Ammon's horn (tissue), 1 donor: ENCODE data around the gene PPP1R9A.
A peak's percentile ranks its signal among the peaks of the same experiment; 100 is the strongest.

ENCODE experiments used
- DNase-seq: peaks from one replicate; pipeline ENCODE4 v3.0.0-alpha.2; 2016; ENCODE audit warnings: low spot score

Gene PPP1R9A

DNA sequence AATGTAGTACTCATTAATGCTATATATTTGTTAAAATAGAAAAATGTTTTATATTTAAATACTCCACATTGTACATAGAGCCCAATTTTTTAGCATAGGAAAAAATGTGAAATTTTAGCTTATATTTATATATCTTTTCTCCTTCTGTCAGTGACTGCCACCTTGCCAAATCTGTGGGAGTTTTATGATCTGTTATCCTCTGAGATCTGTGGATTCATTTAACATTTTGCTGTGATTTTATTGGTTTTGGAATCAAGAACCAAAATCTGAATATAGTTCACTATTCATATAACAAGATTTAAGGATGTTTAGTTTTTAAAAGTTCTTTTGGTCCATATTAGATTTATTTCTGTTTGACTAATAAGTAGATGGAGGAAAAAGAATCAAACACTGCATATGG lies 127.9 kb downstream of the PPP1R9A start:
- no peak for DNase-seq

DNA sequence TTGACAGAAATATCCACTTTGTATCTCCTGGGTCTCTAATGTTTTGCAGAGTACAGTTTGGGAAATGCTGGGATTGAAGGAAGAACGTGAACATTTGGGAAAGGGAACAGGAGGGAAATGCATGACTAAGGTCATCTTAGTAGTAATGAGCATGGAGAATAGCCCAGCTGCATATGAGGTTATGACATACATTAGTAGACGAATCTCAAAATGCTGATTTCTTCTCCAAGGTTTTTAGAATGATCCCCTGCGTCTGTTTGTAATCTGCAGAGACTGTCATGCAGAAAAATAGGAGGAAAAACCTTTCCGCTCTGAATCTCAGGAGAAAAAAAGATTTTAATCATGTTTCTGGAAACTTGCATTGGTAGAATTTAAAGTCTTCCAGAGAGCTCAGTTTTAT lies 133.6 kb downstream of the PPP1R9A start:
- DNase-seq: no peak

DNA sequence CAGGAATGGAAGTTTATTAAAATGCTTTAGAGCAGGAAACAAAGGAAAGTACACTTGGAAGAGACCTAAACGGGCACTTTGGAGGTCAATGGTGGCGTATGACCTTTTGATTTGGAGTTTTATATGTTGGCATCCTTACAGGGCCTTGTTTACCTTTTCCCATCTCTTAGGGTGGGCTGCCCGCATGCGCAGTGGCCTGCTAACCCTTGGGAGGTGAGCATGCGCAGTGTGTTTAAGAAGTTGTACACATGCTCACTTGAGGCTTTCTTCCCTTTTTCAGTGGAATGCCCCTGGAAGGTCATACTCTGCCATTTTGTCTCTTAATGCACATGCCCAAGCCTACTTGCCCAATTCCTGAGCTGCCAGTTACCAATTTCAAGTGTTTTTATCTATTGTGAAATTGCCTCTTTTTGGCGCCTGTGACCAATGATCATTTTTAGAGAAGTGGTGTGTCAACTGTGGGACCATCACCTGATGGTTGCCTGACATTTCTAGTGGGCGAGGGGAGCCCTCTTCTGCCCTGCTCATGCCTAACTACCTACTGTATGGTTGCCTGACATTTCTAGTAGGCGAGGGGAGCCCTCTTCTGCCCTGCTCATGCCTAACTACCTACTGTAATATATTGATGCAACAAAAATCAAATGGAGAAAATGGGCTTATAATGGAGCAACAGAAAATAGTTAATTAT lies 138.0 kb downstream of the PPP1R9A start:
- peak; percentile 58 for DNase-seq

DNA sequence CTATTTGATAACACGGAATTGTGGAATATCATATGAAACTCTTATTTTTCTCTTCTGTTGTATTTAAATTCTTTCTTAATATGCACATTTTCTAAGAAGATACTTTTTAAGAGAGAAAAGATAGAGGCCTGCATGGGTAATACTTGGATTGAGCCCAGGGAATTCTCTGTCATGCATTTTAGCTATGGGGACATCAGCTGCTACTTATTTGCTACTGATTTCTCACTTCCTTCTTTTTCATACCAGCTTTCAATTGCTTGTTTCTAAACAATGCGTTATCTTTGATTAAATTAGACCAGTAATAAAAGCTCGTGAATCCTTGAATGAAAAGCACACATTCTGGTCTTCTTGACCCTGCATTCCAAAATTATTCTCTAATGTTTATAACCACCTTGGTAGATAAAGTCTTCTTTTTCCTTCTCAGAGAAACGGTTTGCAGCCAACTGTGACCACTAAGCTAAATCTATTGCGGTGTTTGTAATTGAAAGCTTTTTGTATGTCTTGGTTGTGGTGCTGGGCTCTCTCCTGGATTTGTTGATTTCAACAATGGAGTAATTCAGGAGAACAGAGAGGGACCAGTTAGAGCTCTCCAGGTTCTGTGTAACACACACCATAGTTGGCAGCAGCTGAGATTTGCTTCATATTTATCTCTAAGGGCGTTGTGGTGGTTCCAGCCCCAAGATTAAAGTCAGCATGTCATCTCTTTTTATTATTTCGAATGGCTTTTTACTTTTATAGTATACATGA lies 139.3 kb downstream of the PPP1R9A start:
- DNase-seq: peak; percentile 71

DNA sequence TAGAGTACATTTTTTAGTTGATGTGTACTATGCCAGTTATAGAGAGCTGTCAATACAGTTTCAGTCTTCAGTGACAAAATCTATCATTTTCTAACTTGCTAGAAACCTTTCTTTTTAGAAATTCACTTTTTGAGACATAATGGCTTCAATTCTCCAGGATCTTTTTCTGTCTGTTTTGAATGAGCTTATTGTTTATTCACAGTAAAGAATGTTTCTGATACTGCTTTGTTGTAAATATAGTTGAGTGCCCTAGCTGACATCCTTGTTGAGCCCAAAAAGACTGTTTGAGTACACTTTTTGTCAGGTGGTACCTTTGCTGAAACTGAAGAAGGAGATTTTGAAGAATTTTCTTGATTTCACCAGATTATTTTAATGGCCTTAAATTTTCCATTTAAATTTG lies 139.9 kb downstream of the PPP1R9A start:
- DNase-seq: no peak

DNA sequence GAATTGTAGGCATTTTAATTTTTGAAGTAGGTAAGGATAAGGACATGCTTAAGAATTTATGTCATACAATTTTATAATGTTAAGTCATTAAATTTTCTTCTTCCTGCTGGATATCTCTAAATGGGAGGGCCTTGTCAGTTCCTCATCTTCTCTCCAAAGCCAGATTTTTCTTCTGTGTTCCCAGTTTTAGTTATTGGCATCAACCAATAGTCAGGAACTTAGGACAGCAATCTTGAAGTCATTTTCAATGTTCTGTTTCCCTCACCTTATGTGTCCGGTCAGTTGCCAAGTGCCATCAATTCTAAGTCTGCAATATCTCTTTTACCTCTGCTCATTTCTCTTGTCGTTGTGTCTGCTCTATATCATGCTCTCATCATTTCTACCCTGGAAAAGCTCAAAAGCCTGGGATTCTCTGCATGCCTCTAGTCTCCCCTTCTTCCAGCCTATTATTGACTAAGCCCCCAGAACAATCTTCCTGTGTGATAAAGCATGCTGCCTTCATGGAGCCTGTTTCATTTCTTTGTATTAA lies 145.2 kb downstream of the PPP1R9A start:
- DNase-seq: no peak

GRCh38 chr7:95054386-95054785 lies 147.0 kb downstream of the PPP1R9A start:
- DNase-seq: no peak

DNA sequence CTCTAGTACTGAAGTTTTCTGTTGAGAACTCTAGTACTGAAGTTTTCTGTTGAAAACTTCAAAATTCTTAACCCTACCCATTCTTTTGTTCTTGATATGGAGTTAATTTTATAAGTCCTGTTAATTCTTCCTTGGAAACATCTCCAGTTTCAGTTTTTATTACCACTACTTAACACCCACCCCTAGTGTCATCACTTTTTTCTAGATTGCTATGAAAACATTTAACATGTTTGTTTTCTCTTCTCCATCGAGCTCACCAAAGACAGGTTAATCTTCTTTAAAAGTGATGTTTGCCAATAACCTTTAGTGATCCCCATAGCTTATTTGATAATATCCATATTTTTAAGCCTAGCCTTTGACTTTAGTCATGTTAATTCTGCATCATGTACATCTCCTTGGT lies 147.9 kb downstream of the PPP1R9A start:
- no peak for DNase-seq

DNA sequence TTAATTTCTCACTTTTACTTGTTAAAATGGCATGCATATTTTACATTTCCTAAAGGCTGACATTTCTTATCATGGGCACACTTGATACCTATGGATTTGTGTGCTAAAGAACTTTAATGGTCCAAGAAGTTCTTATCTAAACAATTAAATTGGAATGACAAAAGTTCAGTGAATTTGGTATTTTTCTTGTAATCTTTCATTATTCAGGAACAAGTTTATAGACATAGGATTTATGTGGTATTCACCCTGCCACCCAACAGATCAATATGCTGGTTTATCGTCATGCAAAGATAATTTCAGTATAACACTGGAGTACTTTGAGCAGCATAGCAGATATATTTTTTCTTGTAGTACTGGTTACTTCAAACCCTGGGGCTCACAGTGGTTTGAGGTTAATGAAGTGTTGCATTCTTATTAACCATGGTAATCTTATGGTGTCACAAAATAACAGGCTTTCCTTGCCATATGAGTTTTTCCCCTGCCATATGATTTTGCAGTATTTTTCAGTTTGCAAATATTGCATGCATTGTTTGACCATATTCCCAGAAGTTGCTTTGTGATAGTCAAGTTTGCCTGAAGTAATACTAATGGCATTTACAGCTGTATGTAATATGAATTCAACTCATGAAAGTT lies 148.8 kb downstream of the PPP1R9A start:
- no peak for DNase-seq

GRCh38 chr7:95056901-95057300 lies 149.5 kb downstream of the PPP1R9A start:
- no peak for DNase-seq

DNA sequence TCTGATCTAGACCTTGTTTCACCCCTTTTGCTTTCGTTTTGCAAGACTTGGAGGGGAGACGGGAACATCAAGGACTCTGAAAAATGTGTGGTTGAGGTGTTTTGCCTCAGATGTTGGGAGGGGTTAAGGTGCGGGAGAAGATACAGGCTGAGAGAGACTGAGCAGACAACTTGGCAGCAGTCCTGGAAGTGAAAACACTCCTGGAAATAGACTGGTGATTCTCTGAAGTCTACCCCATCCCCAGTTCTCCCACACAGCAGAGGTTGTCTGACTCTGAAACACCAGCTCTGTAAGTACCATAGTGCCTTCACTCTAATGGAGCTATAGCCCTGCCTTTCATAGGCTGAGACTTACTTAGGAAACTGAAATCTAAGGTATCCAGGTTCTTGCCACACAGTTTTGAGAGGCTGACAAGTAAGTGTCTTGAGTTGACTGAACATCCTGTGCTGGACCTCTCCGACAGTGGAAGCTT lies 152.5 kb downstream of the PPP1R9A start:
- DNase-seq: no peak

- DNase-seq: peak; percentile 41
Measured at GRCh38 chr7:95062901-95063300, 155.5 kb downstream of the PPP1R9A start.

DNA sequence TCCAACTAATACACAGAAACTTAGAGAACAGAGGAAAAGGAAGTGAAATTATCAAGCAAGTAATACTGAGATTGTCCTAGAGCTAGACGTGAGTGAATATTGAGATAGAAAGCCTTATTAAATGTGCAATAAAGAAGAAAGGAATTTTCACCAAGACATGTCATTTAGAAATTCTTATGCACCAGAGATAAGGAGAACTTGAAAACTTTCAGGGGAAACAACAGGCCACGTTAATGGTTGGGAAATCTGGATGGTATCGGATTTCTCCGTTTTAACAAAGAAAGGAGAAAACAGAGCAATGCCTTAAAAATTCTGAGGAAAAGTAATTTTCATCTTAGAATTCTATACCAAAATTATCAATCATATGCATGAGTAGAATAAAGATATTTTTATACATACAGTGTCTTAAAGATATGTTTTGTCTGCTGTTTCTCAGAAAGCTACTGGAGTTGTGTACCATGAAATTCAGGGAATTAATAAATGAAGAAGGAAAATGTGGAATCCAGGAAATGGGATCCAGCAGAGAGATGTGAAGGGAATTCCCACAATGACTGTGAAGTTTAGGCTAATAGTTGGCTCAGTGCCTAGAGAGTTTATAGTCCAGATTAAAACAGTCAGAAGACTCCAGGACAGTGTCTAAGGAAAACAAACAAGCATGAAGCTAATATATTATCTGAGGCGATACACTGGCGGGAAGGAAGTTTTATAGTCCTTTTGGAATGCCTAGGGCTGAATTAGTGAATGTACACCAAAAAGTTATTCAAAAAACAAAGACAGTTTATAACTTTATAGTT lies 159.5 kb downstream of the PPP1R9A start:
- DNase-seq: no peak

DNA sequence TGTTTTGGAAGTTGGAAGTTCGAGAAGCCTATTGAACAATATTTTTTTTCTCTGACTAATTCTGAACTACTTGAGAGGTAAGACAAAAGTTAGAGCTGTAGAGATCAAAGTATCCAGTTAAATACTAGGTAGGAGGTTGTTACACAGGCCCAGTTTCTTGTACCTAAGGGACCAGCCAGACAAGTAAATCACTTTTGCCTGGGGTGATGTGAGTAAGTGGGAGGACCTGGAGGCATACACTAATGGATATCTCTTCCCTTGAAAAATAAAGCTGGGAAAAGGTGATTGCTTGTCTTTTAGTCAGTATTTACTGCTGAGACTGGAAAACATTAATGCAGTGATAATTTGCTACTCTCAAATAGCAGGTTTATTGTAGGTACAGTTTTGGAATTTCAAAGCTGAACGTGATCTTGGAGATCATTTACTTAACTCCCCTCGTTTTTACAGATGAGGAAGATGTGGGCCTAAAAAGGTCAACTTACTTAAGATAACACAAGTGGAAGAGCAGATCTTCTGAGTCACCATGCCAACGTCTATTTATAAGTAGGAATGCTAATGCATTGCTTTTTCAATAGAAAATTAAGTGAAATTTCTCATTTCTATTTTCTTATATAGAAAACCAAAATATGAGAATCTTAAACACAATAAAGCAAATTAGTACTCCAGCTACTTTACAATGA lies 181.3 kb downstream of the PPP1R9A start:
- no peak for DNase-seq

DNA sequence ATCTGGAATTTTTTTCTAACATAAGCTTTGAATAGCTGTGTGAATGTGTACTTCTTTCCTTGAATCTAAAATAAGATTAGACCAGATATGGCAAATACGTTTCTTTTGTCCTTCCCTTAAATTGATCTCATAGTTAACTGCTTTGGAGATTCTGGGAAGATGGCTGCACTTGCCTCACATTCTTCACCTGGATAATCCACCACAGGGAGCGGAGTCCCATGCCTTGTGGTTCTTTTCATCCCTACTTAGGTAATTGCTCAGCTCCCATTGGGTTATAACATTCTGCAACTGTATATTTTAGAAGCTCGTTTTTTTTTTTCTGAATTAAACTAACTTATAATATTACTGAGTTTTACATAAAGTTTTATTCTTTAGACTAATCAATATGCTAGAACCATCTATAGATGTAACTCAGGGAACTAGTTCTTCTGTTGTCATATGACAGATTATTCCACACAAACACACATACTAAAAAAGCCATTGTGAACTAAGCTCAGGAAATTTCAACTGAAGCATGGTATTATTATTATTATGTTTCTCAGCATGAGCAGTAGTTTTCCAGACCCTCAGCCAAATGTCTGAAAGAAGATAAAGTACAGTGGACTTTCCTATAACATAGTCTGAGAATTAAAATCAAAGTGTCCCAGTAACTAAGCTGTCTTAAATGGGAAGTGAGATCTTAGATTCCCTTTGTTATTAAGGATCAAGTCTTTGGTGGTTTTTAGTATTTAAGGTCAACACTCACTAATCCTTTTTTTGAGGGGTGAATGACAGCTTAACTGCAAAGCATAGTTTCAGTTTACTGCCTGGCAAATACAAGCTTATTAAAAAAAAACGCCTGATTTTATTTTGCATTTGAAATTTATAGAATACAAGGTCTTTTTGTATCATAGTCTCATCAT lies 182.3 kb downstream of the PPP1R9A start:
- no peak for DNase-seq

- no peak for DNase-seq
Measured at GRCh38 chr7:95092324-95092723, 184.9 kb downstream of the PPP1R9A start.

DNA sequence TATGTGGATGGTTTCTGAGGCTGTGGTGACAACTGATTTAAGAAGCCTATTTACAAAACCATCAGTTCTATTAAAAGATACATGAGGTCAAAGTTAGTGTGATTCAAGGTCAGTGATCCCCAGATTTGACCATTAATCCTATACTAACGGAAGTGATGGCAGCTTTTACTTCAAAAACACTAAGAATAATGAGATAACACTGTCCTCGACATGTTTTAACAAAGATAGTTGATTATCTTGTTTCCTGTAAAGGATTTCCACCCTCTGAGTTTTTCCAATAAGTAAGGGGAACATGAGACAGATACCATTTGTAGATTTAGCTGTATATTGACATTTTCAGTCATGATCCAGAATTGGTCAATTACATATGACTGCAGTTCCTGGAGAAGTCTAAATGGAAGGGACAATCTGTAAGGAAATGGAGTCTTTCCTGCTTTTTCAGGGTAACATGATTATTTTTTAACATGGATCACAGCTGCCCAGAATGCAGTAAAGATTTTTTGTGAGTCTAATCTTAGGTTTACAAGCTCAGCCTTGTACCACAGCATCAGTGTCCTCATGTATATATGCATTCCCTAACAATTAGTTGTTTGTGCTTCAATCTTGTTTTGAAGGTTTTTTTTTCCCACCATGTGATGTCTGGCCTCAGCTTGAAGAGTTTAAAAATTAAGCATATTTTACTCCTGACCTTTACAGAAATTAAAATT lies 188.0 kb downstream of the PPP1R9A start:
- peak; percentile 54 for DNase-seq

GRCh38 chr7:95095966-95096540 lies 188.7 kb downstream of the PPP1R9A start:
- DNase-seq: no peak

DNA sequence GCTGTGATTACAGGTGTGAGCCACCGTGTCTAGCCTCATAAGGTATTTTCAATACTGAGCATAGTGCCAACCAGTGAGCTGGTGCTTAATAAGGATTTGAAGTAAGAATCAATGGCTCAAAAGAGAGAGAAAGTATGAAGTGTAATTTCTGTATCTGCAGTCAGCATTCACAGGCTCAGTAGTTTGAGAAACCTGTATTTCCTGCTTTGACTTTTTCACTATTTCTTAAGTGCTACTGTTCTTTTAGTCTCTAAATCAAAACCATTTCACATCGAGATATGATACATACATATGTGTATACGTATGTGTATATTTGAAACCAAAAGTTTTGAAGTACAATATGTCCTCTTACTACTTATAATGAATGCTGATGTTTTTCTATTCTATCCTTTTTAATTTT lies 189.9 kb downstream of the PPP1R9A start:
- no peak for DNase-seq
